NCI-H1048 (cell line): ENCODE results near the gene TMCO4.
A peak's percentile ranks its signal among the peaks of the same experiment; 100 is the strongest.

ENCODE experiments used
- DNase-seq: peaks from one replicate; lab custom pipeline; 2025; lab: John Stamatoyannopoulos, UW

TMCO4 gene

DNA sequence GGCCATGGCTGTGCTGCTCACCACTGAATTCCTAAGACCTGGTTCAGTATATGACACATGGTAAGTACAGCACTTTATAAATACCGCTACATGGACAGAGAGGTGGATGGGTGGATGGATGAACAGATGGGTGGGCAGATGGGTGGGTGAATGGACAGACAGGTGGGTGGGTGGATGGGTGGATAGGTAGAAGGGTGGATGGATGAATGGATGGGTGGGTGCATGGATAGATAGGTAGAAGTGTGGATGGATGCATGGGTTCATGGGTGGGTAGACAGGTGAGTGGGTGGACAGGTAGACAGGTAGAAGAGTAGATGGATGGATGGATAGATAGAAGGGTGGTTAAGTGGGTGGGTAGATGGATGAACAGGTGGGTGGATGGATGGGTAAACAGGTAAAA is 54.8 kb downstream of the TMCO4 start:
- DNase-seq, result no peak

DNA sequence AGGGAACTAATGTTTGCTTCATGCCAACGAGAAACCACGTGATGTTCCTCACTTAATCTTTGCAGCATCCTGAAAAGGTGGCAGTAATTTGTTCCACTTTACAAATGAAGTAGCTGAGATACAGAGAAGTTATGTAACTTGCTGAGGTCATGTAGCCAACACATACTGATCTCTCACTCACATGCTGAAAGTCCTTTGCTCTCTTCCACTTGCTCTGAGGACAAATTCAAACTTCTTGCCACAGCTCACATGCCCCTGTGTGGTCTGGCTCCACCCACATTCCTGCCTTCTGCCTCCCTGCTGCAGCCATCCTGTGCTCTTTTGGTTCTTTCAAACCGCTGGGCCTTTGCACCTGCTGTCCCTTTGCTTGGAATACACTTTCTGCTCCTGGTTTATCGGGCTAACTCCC is 55.4 kb downstream of the TMCO4 start:
- DNase-seq, result no peak

DNA sequence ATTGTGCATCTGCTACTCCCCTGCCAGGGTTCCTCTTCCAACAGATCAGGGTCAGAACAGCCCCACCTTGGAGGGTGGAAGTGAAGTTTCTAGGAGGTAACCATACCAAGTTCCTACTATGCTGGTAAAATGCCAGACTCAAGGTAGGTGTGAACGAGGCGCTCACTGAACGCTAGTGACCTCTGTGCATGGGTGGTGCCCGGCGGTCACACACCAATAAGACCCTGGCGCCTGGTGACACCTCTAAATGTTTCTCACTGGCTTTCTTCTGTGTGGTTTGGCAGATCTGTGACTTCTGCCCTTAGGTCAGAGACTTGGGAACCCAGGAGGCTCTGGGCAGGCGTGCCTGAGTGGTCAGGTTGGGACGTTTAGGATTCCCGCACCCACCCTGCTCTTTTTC is 55.9 kb downstream of the TMCO4 start:
- no peak for DNase-seq

DNA sequence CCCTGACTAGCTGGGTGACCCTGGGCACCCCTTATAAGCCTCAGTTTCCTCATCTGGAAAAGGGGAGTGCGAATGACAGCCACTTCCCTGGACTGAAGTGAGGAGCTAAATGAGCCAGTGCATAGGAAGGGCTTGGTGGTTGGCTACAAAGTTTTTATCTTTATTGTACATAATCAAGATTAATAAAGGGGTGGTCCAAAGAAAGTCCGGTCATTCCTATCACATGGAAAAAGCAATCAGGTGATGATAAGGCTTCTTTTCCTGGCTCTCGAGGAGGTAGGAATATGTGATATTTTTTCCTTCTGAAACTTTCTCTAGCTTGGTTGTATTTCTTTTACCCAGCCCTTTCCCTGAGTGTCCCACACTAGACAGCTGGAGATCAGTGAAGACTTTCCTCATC is 56.5 kb downstream of the TMCO4 start:
- no peak for DNase-seq

DNA sequence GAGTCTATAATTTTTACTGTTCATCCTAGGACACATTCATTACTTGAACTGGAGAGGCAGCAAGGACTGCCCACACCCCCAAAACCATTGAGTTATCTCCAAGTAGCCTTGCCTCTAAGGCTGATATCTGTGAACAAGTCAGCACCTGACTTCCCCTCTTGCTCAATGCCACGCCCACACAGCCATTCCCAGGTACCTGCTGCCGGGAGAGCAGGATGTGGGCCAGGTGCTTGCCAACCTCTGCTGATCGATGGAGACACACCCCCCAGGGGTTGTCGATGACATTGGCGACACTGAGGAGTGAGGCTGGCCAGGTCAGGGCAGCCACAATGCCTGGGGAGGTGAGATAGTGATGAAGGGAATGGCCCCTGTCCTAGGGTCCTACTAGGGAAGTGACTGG is 60.1 kb downstream of the TMCO4 start:
- no peak for DNase-seq

DNA sequence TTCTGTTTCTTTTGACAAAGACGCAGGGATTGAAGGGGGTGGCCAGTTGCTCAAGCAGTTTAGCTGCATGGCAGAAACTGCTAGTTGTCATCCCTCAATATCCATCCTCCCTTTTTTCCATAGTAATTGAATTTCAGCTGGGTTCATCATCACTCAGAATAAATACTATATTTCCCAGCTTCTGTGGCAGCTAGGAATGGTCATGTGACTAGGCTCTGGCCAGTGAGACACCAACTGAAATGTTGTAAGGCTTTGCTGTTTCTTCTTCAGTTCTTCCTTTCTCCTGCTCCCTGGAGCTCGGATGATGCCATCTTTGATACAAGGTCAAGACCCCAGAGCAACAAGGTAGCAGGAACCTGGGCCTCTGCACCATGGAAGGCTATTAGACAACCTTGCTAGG is 61.0 kb downstream of the TMCO4 start:
- DNase-seq, result no peak

DNA sequence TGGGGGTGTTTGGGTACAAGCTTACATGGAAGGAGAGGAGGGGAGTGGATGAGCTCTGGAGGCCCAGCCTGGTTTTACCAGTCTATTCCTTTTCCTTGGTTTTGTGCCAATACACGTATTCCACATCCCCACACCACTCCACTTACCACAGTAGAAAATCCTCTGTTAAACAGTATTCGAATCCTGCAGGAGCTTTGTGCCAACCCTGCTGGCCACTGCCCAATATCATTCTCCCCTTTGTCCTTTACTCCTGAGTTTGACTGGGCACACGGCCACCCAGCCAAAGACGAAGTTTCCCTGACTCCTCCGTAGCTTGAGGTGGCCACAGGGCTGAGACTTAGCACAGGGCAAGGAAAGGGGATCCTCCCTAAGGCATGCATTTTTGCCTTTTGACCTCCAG is 61.6 kb downstream of the TMCO4 start:
- no peak for DNase-seq

DNA sequence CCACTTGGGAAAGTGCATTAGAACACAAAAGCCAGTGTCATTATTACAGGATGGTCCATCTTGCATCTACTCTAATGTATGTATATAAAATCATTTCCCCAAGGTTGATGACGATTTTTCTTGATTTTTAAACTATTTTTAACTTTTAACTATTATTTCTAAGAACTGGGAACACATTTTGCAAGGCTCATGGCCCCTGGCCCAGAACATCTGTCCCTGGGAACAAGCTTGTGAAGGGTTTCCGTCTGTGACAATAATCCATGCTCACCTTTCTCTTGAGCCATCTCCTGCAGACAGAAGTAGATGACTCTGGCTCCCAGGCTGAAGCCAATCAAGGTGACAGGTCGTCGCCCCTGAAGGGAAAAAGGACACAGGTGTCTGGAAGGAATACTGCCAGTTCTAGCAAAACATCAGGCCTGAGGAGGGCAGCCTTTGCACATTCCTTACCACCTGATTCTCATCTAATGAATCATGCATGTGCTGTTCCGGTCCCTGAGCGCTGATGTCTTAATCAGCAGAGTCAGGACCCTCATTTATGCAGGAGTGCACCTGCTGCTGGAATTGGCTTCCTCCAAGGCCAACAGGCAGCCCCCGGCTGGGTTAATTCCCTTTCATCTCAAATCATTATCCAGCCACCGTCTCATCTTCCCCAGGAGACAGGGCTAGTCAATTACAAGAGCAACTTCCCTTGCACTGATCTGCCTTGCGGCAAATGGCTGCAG is 62.5 kb downstream of the TMCO4 start:
- no peak for DNase-seq

DNA sequence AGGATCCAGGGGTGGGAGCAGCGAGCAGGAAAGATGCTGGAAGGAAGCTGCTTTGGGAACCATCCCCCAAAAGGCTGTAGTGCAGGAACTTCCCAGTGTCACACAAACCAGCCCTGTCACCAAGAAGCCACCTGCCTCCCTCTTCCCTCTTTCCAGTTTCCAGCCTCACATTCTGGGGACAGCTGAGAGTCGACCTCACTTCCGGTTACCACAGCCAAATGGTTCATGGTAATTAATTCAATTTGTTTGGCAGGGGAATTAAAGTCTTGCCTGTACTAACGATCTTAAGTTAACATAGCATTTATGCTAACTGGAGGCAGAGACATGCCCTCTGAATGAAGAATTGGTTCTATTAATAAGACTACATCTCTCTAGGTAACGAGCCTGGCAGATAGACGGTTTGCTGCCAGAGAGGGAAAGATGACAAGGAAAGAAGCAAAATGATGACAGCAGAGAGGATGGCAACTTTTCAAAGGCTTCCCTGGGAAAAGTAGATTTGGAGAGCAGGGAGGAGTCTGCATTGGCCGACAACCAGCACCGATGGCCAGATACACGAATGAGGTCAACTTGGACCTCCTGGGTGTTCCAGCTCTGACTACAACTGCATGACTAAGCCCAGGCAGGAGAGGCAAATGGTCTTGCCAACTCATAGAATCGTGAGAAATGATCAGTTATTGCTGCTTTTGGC is 64.1 kb downstream of the TMCO4 start:
- no peak for DNase-seq

DNA sequence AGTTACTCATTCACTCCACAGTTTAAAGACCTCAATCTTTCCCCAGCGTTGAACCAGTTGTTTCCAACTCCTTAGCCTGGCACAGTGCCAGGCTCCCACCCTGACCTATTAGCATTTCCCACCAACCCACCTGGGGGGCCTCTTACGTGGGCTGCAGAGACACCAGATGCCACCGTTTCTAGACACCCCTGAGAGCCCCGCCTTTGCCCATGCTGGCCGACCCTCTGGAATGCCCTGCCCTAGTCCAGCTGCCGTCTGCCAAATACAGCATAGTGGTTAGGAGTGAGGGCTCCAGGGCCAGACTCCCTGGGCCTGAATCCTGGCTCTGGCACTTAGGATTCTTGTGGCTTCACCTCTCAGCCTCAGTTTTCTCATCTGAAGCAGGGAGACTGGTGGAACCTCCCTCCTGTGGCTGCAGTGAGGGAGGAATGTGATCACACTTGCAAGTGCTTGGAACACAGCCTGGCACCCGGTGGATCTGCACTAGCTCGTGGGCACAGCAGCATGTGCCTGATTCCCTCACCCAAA is 65.2 kb downstream of the TMCO4 start:
- no peak for DNase-seq

DNA sequence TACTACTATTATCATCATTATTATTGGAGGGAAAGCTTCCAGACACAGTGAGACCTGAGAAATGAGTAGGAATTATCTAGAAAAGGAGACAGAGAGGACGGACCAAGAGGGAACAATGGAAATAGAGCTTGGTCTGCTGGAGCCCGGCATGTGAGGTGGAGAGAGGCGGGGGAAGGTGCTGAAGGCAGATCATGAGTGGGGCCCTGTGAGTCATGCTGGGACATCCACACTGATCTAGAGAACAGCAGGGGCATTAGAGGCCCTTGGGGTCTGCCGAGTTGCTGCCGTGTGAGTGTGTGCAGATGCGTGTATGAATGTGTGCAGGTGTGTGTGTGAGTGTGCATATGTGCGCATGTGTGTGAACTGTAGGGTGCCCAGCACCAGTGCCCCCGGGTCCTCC is 65.7 kb downstream of the TMCO4 start:
- DNase-seq, result no peak

DNA sequence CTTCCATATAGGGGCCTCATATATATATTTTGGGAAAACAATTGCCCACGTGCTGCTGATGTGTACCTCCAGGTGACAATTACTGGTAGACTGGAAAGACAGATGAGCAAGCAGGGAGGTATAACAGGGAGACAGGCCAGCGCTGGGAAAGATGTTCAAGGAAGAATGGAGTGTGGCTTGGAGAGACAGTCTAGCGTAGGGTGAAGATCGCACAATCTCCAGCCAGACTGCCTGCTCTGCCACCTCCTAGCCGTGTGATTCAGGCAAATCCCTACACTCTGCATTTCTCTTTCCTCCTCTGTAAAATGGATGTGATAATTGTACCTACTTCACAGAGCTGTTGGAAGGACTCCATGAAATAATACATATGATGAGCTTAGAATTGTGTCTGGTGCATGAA is 66.1 kb downstream of the TMCO4 start:
- no peak for DNase-seq

DNA sequence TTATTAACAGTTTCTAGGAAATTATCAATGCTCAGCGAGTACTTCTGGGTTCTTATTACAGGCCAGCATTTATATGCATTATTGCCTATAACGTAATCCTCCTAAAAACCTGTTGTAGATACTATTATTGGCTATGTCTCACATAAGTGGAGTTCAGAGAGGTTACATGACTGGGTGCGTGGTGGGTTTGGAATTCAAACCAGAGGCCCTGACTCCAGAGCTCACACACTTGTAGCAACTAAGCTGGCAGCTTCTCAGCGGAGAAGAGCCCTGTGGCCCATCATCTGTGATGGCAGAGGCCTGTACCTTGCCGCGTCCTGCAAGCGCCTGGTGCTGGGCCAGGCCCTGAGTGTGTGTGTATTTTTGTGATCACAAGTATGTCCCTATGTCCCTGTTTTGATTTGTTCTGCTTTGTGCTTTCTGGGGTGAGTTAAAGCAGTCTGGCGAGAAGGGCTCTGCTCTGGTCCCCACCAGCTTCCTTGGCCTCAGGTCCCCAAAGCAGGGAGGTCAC is 68.3 kb downstream of the TMCO4 start:
- no peak for DNase-seq

DNA sequence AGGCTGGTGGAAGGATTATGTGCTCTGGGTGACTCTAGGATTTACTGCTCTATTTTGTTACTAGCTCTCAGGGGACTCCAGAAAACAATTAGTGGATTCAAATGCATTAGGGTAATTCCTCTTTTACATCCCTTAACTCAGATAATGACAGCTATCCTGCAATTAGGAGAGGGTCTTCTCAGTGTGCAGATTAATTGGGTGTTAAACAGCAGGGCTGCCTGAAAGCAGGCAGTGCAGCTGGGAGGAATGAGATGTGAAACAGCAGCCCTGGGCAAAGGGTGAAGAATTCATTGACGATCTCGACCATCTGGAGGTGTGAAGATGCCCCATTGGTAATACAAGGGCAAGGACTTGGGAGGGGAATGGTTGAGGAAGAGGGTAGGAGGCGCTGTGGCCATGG is 68.9 kb downstream of the TMCO4 start:
- DNase-seq, result no peak

DNA sequence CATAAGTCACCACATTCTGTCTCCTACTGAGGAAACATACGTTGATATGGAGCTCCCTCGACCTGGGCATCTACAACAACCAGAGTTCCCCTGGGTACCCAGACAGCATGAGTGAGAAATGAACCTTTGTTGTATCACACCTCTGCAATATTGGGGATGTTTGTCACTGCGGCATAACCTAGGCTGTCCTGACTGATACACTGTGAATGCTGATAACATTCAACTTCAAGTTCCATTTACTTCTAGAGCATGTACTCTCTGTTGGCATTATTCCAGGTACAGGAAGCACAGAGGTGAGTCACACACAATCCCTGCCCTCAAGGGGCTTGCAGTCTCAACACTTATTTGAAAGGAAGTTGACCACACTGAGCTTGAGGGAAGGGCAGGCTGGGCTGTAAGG is 69.5 kb downstream of the TMCO4 start:
- no peak for DNase-seq

DNA sequence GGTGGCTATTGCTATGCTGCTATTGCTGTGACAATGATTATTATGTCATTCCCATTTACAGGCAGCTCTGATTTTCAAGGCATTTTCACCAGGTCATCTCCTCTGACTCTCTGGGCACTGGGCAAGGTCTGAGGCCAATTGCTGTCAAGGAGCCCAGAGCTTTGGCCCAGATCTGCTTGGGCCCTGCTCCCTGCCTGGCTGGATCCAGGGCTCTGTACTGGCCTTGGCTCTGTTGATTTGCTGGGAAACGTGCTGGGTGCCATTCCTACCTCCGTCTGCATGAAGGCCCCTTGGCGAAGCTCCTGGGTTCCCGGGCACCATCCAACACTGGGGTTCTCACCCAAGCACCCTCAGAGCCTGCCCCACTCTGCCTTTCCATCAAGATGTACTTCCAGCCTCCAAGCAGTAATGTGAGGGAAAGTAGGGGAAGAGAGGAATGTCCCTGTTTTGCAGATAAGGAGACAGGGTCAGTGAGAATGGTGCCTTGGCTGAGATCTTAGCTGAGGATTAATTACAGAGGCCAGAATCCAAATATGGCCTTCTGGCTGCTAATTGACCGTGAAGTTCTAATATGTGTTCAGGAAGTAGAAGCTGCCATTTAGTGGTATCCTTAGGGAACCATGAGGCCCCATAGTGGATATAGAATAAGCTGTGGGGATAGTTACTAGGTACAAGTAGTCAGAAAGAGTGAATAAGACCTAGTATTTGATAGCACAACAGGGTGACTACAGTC is 71.1 kb downstream of the TMCO4 start:
- no peak for DNase-seq

DNA sequence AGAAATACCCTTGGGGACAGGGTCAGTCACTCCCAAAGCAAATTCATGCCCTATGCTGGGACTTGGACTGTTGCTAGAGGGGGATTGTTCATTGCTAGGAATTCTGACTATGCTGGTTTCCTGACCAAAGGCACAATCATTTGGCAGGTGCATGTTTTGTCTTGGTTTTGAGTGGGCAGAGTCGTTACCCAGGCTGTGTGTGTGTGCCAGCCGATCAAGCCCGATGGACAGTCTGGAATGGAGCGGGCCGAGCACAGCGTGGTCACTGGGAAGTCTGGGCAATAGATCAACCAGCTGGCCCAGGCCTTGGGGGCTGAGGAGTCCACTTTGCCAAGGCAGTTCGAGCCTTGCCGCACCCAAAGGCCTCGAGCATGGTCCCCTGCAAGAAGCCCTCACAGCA is 74.1 kb downstream of the TMCO4 start:
- DNase-seq, result no peak

DNA sequence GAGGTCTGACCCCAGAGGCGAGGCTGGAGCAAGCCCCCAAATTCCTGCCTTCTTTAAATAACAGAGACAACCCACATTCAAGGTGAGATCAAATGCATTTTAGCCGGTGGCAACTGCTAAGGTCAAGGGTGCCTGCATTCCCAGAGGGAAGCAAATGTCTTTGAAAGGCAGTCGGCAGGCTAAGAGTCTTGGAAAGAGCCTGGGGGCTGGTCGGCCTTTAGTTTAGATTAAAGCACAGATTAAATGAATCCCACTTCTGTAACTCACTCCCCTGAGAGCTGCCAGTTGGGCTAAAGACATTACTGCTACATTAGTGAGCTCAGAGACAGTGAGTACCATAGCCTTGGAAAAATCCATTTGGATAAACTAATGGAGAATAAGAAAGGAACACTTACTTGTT is 75.8 kb downstream of the TMCO4 start:
- no peak for DNase-seq

DNA sequence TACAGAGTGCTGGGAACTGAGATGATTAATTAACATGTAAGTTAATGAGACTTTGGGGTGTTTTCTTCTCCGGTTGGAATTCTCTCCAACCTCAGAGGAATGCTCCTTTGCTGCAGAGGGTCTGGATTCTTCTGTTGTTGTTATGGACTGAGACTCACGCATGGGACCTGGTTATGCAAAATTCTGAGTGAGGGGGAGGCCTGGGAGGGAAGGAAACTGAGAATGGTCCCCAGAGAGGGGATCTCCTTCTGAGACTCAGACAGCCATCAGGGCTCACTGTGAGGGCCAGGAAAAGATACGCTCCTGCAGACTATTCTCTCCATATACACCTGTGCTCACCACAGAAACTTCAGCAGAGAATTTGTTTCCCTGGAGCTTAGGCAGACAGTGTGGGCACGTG is 78.7 kb downstream of the TMCO4 start:
- no peak for DNase-seq

DNA sequence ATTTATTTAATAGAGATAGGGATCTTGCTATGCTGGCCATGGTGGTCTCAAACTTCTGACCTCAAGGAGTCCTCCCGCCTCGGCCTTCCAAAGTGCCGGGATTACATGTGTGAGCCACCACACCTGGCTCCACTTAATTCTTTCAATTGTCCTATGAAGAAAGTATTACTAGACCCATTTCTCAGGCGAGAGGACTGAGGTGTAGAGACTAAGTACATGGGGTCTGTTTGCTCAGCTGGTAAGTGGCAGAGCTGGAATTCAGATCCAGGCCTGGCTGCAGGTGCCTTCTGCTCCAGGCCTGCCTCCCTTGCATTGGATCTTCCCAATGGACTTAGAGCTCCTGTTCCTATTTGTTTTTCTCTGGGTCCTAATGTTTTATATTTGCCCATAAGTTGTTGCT is 79.5 kb downstream of the TMCO4 start:
- DNase-seq, result no peak

DNA sequence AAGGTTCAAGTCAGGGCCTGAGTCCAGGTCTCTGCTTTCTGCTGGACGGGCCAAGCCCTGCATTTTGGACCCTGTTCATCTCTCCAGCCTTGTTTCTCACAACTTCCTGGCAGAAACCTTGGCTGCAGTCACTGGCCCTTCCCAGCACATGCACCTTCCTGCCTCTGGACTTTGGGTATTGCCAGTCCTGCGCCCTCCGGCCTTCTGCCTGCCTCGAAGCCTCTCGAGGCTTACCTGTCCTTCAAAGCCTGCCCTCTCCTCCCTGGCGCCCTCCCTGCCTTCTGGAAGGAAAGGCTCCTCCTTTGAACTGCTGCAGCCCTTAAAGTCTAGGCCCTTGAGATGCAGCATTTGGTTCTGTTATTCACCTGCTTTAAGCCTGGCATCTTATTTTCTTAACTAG is 82.2 kb downstream of the TMCO4 start:
- no peak for DNase-seq

DNA sequence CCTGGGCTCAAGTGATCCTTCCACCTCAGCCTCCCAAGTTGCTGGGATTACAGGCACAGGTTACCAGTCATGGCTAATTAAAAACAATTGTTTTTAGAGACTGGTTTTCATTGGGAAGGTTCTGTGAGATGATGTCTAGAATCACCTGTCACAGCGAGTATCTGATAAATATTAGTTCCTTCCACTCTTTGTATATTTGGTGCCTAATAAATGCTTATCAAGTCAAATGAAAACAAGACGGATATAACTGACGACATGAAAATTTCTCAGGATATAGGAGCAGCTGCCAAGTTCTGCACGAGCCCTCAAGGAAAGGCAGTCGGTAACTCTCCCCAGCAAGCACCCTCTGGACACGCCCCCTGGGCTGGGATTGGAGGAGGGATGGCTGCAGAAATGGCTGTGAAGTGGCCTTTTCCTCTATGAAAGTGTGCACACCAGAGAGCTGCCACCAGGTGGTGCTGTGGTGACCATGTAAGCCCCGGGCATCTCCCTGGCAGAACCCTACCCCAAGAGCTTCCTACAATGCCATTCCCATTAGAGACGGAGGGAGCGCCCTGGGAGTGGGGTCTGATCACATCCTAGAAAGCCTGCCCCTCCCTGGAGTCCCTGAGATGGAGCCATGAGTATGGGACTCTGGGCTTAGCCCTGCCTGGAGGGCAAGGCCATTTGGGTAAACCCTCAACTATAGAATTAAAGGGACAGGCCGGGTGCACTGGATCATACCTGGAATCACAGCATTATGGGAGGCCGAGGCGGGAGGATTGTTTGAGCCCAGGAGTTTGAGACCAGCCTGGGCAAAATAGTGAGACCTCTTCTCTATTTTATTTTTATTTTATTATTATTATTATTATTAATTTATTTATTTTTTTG is 84.1 kb downstream of the TMCO4 start:
- DNase-seq, result peak; percentile 85
